Body of pancreas (tissue), 4 donors: ENCODE data around the gene TKFC.

ENCODE experiments used
- POLR2A ChIP-seq, 3 donors: fragments of 450-650 bp; IDR thresholded peaks; one replicate each; pipeline ENCODE4 v1.6.1; 2016; ENCODE audit warnings: antibody characterized with exemption in 3 of 3, mild to moderate bottlenecking in 2 of 3
- TF ChIP-seq, protein P1 (sequence below), 7 experiments: fragments of 450-650 bp in 4 of 7; fragments of 200-600 bp in 3 of 7; sonication (generic) in 3 of 7; IDR thresholded peaks; one replicate each; pipeline ENCODE4 v1.5.1; 2016 to 2019; ENCODE audit warnings: antibody characterized with exemption in 7 of 7

DNA sequence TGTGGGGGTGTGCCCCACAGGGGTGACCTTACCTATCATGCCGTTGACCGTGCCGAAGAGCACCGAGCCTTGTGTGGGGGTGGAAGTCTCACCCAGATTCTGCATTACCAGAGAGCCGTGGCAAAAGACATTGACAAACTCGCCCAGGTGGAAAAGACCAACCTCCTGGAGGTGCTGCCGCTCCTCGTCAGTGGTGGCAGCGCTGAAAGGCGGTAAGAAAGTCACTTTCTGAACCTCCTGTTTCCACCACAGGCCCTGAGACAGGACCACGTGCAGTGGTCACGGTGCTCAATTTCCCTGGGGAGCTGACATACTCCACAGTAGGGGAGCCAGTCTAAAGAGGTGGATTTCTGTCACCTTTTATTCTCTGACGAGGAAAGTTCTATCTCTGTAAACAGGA lies 30.5 kb upstream of the TKFC start:
- no peak for TF ChIP-seq POLR2A (IDR thresholded peaks at IDR 0.05)
- TF ChIP-seq, protein P1, sequence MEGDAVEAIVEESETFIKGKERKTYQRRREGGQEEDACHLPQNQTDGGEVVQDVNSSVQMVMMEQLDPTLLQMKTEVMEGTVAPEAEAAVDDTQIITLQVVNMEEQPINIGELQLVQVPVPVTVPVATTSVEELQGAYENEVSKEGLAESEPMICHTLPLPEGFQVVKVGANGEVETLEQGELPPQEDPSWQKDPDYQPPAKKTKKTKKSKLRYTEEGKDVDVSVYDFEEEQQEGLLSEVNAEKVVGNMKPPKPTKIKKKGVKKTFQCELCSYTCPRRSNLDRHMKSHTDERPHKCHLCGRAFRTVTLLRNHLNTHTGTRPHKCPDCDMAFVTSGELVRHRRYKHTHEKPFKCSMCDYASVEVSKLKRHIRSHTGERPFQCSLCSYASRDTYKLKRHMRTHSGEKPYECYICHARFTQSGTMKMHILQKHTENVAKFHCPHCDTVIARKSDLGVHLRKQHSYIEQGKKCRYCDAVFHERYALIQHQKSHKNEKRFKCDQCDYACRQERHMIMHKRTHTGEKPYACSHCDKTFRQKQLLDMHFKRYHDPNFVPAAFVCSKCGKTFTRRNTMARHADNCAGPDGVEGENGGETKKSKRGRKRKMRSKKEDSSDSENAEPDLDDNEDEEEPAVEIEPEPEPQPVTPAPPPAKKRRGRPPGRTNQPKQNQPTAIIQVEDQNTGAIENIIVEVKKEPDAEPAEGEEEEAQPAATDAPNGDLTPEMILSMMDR (IDR thresholded peaks at IDR 0.05): no peak
